Brain microvascular endothelial cell (primary cell): ENCODE results near the gene FASN.

ENCODE experiments used
- DNase-seq: peaks from one replicate; pipeline ENCODE4 v3.0.0-alpha.2; 2020
- H3K27ac ChIP-seq: fragments of 250-450 bp; sonication (Bioruptor Pico); 2 replicates; pipeline ENCODE4 v1.5.1; 2020; ENCODE audit warnings: mild to moderate bottlenecking, moderate library complexity
- H3K27me3 ChIP-seq: fragments of 250-450 bp; sonication (Bioruptor Pico); replicated peaks from 2 replicates; pipeline ENCODE4 v1.5.1; 2020; ENCODE audit warnings: mild to moderate bottlenecking
- H3K36me3 ChIP-seq: fragments of 250-450 bp; sonication (Bioruptor Pico); replicated peaks from 2 replicates; pipeline ENCODE4 v1.5.1; 2020; ENCODE audit warnings: mild to moderate bottlenecking
- H3K4me3 ChIP-seq: 2 replicates; pipeline ENCODE4 v1.5.1; 2011; ENCODE audit warnings: low read depth, mild to moderate bottlenecking, control low read depth, low read length, moderate library complexity
- in situ Hi-C: cut with HindIII; loops from 2 replicates; pipeline ENCODE4 v1.10.0; 2017; ENCODE audit warnings: low sequenced_read_pairs, low pct_ligation_motif_present
- TF ChIP-seq, protein P1 (sequence below): IDR thresholded peaks from 2 replicates; pipeline ENCODE4 v1.5.1; 2011; ENCODE audit warnings: low read depth, mild to moderate bottlenecking, moderate library complexity, low read length, control low read depth, inconsistent platforms; ENCODE audit errors: missing control alignments

FASN gene

DNA sequence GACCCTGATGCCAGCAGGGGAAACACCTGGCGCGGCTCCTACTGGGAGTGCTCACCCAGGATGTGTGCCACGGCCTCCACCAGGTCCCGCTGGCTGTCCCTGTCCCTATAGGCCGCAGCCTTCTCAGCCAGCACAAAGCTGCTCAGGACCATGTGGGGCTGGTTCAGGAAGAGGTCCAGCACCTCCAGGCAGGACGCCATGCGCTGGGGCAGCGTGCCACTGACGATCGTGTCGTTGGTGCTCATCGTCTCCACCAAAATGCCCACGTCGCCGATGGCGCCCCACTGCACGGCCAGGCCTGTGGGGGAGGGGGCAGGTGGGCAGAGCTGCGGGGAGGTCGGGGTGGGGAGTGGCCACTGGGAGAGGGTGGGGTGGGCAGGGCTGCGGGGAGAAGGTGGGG, 16.5 kb downstream of the FASN start:
- in situ Hi-C loops = no loop called here
- H3K27ac ChIP-seq = no peak overlapping the region
- TF ChIP-seq, protein P1, sequence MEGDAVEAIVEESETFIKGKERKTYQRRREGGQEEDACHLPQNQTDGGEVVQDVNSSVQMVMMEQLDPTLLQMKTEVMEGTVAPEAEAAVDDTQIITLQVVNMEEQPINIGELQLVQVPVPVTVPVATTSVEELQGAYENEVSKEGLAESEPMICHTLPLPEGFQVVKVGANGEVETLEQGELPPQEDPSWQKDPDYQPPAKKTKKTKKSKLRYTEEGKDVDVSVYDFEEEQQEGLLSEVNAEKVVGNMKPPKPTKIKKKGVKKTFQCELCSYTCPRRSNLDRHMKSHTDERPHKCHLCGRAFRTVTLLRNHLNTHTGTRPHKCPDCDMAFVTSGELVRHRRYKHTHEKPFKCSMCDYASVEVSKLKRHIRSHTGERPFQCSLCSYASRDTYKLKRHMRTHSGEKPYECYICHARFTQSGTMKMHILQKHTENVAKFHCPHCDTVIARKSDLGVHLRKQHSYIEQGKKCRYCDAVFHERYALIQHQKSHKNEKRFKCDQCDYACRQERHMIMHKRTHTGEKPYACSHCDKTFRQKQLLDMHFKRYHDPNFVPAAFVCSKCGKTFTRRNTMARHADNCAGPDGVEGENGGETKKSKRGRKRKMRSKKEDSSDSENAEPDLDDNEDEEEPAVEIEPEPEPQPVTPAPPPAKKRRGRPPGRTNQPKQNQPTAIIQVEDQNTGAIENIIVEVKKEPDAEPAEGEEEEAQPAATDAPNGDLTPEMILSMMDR = no peak
- DNase-seq = no peak
- H3K27me3 ChIP-seq = no peaks in the 10 kb centered on the region
- no peak overlapping the region for H3K4me3 ChIP-seq
- H3K36me3 ChIP-seq = peaks cover 91% of the 10 kb centered on the region

DNA sequence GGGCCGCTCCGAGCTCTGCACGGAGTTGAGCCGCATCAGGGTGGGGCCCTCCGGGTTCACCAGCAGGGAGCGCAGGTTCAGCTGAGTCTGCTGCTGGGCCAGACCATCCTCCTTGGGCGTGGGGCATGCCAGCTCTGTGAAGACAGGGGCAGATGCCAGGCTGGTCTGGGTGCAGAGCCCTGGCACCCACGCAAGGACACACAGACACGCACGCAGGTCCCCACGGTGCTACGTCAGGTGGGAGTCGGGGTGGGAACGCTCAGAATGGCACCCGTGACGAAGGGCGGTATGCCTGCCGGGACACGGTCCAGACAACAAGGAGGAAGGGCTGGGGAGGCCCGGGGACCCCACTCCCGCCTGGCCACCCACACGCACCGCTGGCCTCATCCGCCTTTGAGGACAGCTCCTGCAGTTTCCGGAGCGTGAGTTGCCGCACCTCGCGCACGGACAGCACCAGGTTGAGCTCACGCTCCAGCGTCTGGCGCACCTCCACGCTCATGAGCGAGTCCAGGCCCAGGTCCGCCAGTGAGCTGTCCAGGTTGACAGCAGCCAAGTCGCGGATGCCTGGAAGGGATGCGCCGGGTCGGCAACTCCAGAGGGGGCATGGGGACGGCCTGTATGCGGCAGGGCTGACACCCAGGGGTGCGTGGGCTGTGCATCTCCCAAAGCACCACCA, 17.1 kb downstream of the FASN start:
- in situ Hi-C loops = no loop called here
- Histone ChIP-seq H3K27ac (no peak overlapping the region), H3K36me3 (peaks cover 87% of the 10 kb centered on the region), H3K27me3 (no peaks in the 10 kb centered on the region), H3K4me3 (no peak overlapping the region)
- TF ChIP-seq, protein P1 = no peak
- no peak for DNase-seq

DNA sequence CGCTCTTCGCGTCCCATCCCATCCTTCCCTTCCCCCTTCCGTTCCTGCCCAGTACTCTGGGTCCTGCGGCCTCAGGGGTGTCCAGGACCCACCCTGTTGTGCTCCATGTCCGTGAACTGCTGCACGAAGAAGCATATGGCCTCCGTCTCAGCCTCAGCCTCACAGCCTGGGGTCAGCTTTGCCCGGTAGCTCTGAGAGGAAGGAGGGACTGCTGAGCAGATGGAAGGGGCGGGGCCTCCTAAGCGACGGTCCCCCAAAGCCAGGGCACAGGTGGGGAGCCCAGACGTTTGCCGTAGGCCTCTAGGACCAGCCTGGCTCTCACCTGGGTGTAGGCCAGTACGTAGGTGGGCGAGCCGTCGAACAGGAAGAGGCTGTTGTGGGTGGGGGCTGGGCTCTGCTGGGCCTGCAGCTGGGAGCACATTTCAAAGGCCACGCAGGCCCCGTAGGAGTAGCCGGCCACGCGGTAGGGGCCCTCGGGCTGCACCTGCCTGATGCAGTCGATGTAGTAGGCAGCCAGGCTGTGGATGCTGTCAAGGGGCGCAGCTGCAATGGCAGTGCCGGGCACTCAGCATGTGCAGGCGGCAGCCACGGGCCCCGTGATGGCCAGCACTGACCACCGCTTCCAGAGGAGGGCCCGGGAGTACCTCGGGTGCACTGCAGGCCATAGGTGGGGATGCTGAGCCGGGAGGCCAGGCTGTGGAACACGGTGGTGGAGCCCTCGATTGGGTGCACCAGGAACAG, 17.8 kb downstream of the FASN start:
- H3K27me3 ChIP-seq = no peaks in the 10 kb centered on the region
- no peak for DNase-seq
- H3K4me3 ChIP-seq = no peak overlapping the region
- in situ Hi-C loops = no loop called here
- H3K27ac ChIP-seq = no peak overlapping the region
- H3K36me3 ChIP-seq = peaks cover 80% of the 10 kb centered on the region
- TF ChIP-seq, protein P1 = no peak

- Histone ChIP-seq H3K27ac (no peak overlapping the region), H3K27me3 (no peaks in the 10 kb centered on the region), H3K4me3 (no peak overlapping the region), H3K36me3 (peaks cover 69% of the 10 kb centered on the region)
- TF ChIP-seq, protein P1 = no peak
- DNase-seq = no peak
- in situ Hi-C loops = no loop called here
Measured at GRCh38 chr17:82079001-82079677, 18.9 kb downstream of the FASN start.

- in situ Hi-C loops = no loop called here
Measured at GRCh38 chr17:82078433-82078832, 19.6 kb downstream of the FASN start.

More at GRCh38 chr17:82078433-82078832, 19.6 kb downstream of the FASN start:
- DNase-seq = no peak
- TF ChIP-seq, protein P1 = no peak
- peaks cover 62% of the 10 kb centered on the region for H3K36me3 ChIP-seq
- H3K27me3 ChIP-seq = no peaks in the 10 kb centered on the region
- no peak overlapping the region for H3K4me3 ChIP-seq
- H3K27ac ChIP-seq = no peak overlapping the region
